ENCODE measurements around the gene FNDC1. TPM values are rescaled to one million over a fixed set of nuclear protein-coding genes. Genes with fewer than 3 reads are reported as not detected.

Gene FNDC1
- total RNA-seq, 1 experiment from 2014 or later, result 0.17 TPM

GRCh38 chr6:159212028-159212427 lies 42.8 kb downstream of the FNDC1 start:
- no peaks in the 10 kb centered on the region for H3K36me3 Mint-ChIP-seq (ENCODE audit: insufficient read depth, unreplicated experiment)
- CTCF ChIA-PET, result no interaction called here

DNA sequence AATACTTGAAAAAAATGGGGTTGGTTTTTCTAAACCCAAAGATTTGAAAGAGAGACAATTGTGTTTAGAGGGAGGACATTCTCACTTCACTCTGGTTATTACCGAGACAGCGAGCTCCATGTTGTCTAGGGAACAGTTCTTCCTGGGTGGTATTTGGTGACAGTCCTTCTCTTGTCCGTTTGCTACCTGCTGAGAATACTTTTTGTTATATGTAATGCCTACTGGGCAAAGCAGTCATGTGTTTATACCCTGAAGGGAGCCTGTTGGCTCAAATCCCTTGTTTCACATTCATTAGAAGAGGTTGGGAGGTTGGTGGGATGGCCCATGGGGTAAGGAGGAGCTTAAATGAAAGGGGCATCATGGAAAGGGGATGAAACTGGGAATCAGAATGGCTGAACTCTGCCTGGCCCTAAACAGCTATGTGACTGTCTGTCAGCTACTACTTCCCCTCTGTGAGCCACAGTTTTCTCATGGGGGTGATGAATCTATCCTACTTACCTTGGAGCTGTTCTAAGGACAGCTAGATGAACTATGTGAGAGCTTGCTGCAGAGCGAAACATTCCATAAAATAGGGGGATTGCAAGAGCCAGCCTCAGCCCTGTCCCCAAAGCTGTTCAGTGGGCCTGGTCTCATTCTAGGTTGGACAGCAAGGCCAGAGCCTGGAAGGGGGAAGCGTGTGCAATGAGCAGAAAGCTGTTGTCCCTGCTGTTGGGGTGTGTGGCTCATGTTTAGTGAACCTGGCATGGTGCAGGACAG lies 43.5 kb downstream of the FNDC1 start:
- H3K36me3 Mint-ChIP-seq (ENCODE audit: insufficient read depth, unreplicated experiment), result no peaks in the 10 kb centered on the region
- CTCF ChIA-PET, result interaction anchor here (0.5 kb wide), 1 partner anchor 44 kb away, joined by 3 read pairs; no protein-coding TSS in a partner anchor
- peaks cover 92% of the 10 kb centered on the region for H3K27me3 Mint-ChIP-seq (ENCODE audit: unreplicated experiment)
- intact Hi-C loops (cut with micrococcal nuclease; ENCODE audit: unreplicated experiment), result no loop called here
- TF ChIP-seq CTCF (IDR thresholded peaks at IDR 0.05; ENCODE audit: unreplicated experiment), result no peak
- no peak for DNase-seq
- no peak overlapping the region for H3K4me3 Mint-ChIP-seq (ENCODE audit: low read depth, unreplicated experiment)
- no peaks in the 10 kb centered on the region for H3K9me3 Mint-ChIP-seq (ENCODE audit: low read depth, unreplicated experiment)
- no peak overlapping the region for H3K27ac Mint-ChIP-seq (ENCODE audit: unreplicated experiment)
- no peaks in the 10 kb centered on the region for H3K4me1 Mint-ChIP-seq (ENCODE audit: low read depth, unreplicated experiment)
- no TSS peak for BruUV-seq (replicated peaks)

More at GRCh38 chr6:159212028-159212427, 42.8 kb downstream of the FNDC1 start:
- intact Hi-C loops (cut with micrococcal nuclease; ENCODE audit: unreplicated experiment), result no loop called here
- DNase-seq, result no peak
- Mint-ChIP-seq H3K27me3 (ENCODE audit: unreplicated experiment) (peaks cover 92% of the 10 kb centered on the region), H3K4me3 (ENCODE audit: low read depth, unreplicated experiment) (no peak overlapping the region), H3K4me1 (ENCODE audit: low read depth, unreplicated experiment) (no peaks in the 10 kb centered on the region), H3K9me3 (ENCODE audit: low read depth, unreplicated experiment) (no peaks in the 10 kb centered on the region), H3K27ac (ENCODE audit: unreplicated experiment) (no peak overlapping the region)
- no peak for TF ChIP-seq CTCF (IDR thresholded peaks at IDR 0.05; ENCODE audit: unreplicated experiment)
- BruUV-seq (replicated peaks), result no TSS peak

DNA sequence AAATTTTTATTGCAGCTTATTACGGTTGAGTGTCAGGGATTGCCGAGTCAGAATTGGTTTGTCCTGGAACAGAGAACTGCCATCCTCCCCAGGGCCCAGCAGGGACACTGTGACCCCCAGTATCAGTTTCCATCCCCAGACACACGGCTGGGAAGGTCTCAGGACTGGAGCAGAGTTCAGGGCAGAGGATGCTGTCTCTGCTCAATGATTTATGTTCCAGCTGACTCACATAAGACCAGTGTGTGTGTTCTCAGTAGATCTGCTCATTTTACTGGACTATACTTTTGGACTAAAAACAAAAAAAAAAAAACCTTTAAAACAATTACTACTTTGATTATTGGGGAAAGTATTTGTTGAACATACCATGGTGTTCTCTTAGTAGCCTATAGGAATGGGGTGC lies 44.2 kb downstream of the FNDC1 start:
- H3K27ac Mint-ChIP-seq (ENCODE audit: unreplicated experiment), result no peak overlapping the region
- H3K4me3 Mint-ChIP-seq (ENCODE audit: low read depth, unreplicated experiment), result no peak overlapping the region
- CTCF ChIA-PET, result no interaction called here
- H3K27me3 Mint-ChIP-seq (ENCODE audit: unreplicated experiment), result peaks cover 92% of the 10 kb centered on the region
- H3K36me3 Mint-ChIP-seq (ENCODE audit: insufficient read depth, unreplicated experiment), result no peaks in the 10 kb centered on the region
- intact Hi-C loops (cut with micrococcal nuclease; ENCODE audit: unreplicated experiment), result no loop called here
- no peaks in the 10 kb centered on the region for H3K4me1 Mint-ChIP-seq (ENCODE audit: low read depth, unreplicated experiment)
- H3K9me3 Mint-ChIP-seq (ENCODE audit: low read depth, unreplicated experiment), result no peaks in the 10 kb centered on the region
- no TSS peak for BruUV-seq (replicated peaks)
- DNase-seq, result no peak
- TF ChIP-seq CTCF (IDR thresholded peaks at IDR 0.05; ENCODE audit: unreplicated experiment), result no peak

DNA sequence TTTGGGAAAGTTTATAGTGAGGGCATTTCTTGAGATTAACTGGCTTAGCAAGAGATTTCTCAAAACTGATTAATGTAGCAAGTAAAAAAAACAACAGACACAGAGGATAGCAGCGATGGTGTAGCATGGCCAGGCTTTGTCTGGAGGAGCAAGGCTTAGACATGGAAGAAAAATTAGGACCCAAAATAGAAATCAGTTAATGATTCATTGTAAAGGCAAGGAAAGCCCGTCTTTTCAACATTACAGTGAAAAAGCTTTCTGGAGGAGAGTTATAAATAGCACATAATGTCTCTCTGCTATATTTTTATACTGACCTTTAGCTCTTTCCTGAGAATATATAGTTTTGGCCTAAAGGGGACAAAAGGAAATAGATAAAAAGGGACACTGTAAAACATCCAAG lies 45.1 kb downstream of the FNDC1 start:
- Mint-ChIP-seq H3K27ac (ENCODE audit: unreplicated experiment) (no peak overlapping the region), H3K27me3 (ENCODE audit: unreplicated experiment) (peaks cover 92% of the 10 kb centered on the region), H3K4me1 (ENCODE audit: low read depth, unreplicated experiment) (no peaks in the 10 kb centered on the region), H3K4me3 (ENCODE audit: low read depth, unreplicated experiment) (no peak overlapping the region), H3K36me3 (ENCODE audit: insufficient read depth, unreplicated experiment) (no peaks in the 10 kb centered on the region), H3K9me3 (ENCODE audit: low read depth, unreplicated experiment) (no peaks in the 10 kb centered on the region)
- intact Hi-C loops (cut with micrococcal nuclease; ENCODE audit: unreplicated experiment), result no loop called here
- no peak for TF ChIP-seq CTCF (IDR thresholded peaks at IDR 0.05; ENCODE audit: unreplicated experiment)
- CTCF ChIA-PET, result no interaction called here
- no peak for DNase-seq
- no TSS peak for BruUV-seq (replicated peaks)
